ENCODE measurements around the gene ARSI. TPM values are rescaled to one million over a fixed set of nuclear protein-coding genes. Genes with fewer than 3 reads are reported as not detected.

Gene ARSI
- total RNA-seq, 2 donors from 2014 or later, result not detected

DNA sequence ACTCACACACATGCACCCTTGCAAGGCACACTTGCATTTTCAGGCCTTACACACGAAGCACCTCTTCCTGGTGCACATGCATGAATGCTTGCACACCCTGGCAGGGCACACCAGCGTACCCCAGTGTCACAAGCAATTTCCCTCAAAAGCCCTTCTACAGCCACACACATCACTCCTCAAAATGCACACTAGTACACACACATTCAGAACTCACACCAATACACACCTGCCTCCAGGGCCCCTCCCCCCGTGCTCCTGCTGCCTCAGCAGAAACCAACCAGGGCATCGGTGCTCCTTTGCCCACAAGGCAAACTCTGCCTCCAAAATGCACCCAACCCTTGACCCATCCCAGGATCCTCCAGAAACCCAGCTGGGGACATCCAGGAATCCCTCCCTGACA is 14.3 kb downstream of the ARSI start:
- ATAC-seq (no peak), DNase-seq (ENCODE audit: low spot score) (no peak)
- H3K27ac Mint-ChIP-seq, result no peak overlapping the region
- H3K36me3 Mint-ChIP-seq, result no peaks in the 10 kb centered on the region
- H3K4me1 Mint-ChIP-seq (ENCODE audit: low read depth in 2 of 2), result no peaks in the 10 kb centered on the region
- peaks cover 4 to 5% of the 10 kb centered on the region in 2 donors for H3K27me3 Mint-ChIP-seq
- no peaks in the 10 kb centered on the region for H3K9me3 Mint-ChIP-seq
- no peak overlapping the region for H3K4me3 Mint-ChIP-seq

- ATAC-seq, result no peak
- peaks cover 5 to 6% of the 10 kb centered on the region in 2 donors for H3K27me3 Mint-ChIP-seq
Observed at GRCh38 chr5:150286820-150287219, 15.9 kb downstream of the ARSI start.

DNA sequence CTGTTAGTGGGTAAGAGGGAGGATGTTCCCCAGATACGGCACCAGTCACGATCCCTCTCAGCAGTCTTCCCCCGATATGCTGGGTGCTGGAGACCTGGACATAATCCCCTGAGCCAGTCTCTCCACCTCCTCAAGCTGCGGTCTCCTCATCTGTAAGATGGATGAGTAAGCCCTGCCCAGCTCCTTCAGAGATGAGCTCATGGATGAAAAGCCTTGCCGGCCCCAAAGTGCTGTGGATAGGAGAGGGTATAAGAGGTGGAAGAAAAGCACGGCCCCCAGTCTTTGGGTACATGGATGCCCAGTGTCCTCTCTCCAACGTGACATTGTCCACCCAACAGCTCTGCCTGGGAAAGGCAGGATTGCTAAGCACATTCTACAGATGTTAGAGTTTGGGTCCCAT is 17.6 kb downstream of the ARSI start:
- Mint-ChIP-seq H3K9me3 (no peaks in the 10 kb centered on the region), H3K4me1 (ENCODE audit: low read depth in 2 of 2) (no peaks in the 10 kb centered on the region), H3K36me3 (no peaks in the 10 kb centered on the region), H3K27me3 (peaks cover 13 to 14% of the 10 kb centered on the region in 2 donors), H3K4me3 (no peak overlapping the region), H3K27ac (no peak overlapping the region)
- ATAC-seq (no peak), DNase-seq (ENCODE audit: low spot score) (no peak)

More at GRCh38 chr5:150286820-150287219, 15.9 kb downstream of the ARSI start:
- DNase-seq (ENCODE audit: low spot score), result no peak
- H3K4me3 Mint-ChIP-seq, result no peak overlapping the region
- no peaks in the 10 kb centered on the region for H3K9me3 Mint-ChIP-seq
- no peaks in the 10 kb centered on the region for H3K4me1 Mint-ChIP-seq (ENCODE audit: low read depth in 2 of 2)
- H3K36me3 Mint-ChIP-seq, result no peaks in the 10 kb centered on the region
- no peak overlapping the region for H3K27ac Mint-ChIP-seq

- ATAC-seq, result no peak
- H3K4me1 Mint-ChIP-seq (ENCODE audit: low read depth in 2 of 2), result no peaks in the 10 kb centered on the region
- peaks cover 10 to 14% of the 10 kb centered on the region in 2 donors for H3K27me3 Mint-ChIP-seq
- H3K4me3 Mint-ChIP-seq, result no peak overlapping the region
- no peak for DNase-seq (ENCODE audit: low spot score)
- no peaks in the 10 kb centered on the region for H3K36me3 Mint-ChIP-seq
- H3K27ac Mint-ChIP-seq, result no peak overlapping the region
- H3K9me3 Mint-ChIP-seq, result no peaks in the 10 kb centered on the region
Observed at GRCh38 chr5:150284311-150284710, 18.4 kb downstream of the ARSI start.

GRCh38 chr5:150283904-150284303 is 18.8 kb downstream of the ARSI start:
- no peak for DNase-seq (ENCODE audit: low spot score)

GRCh38 chr5:150281987-150282386 is 20.7 kb downstream of the ARSI start:
- Mint-ChIP-seq H3K36me3 (no peaks in the 10 kb centered on the region), H3K4me1 (ENCODE audit: low read depth in 2 of 2) (no peaks in the 10 kb centered on the region), H3K9me3 (no peaks in the 10 kb centered on the region), H3K27ac (no peak overlapping the region), H3K4me3 (no peak overlapping the region), H3K27me3 (peaks cover 12 to 14% of the 10 kb centered on the region in 2 donors)
- DNase-seq (ENCODE audit: low spot score), result no peak
- ATAC-seq, result no peak

More at GRCh38 chr5:150283904-150284303, 18.8 kb downstream of the ARSI start:
- peaks cover 10 to 14% of the 10 kb centered on the region in 2 donors for H3K27me3 Mint-ChIP-seq
- no peak overlapping the region for H3K4me3 Mint-ChIP-seq
- H3K4me1 Mint-ChIP-seq (ENCODE audit: low read depth in 2 of 2), result no peaks in the 10 kb centered on the region
- H3K9me3 Mint-ChIP-seq, result no peaks in the 10 kb centered on the region
- ATAC-seq, result peak in 1 of 2 donors; percentile 29
- H3K27ac Mint-ChIP-seq, result no peak overlapping the region
- H3K36me3 Mint-ChIP-seq, result no peaks in the 10 kb centered on the region

GRCh38 chr5:150279330-150280020 is 23.2 kb downstream of the ARSI start:
- H3K9me3 Mint-ChIP-seq, result no peaks in the 10 kb centered on the region
- H3K27me3 Mint-ChIP-seq, result peaks cover 12 to 14% of the 10 kb centered on the region in 2 donors
- no peaks in the 10 kb centered on the region for H3K36me3 Mint-ChIP-seq
- H3K27ac Mint-ChIP-seq, result no peak overlapping the region
- no peaks in the 10 kb centered on the region for H3K4me1 Mint-ChIP-seq (ENCODE audit: low read depth in 2 of 2)
- H3K4me3 Mint-ChIP-seq, result no peak overlapping the region
- no peak for ATAC-seq
- no peak for DNase-seq (ENCODE audit: low spot score)

DNA sequence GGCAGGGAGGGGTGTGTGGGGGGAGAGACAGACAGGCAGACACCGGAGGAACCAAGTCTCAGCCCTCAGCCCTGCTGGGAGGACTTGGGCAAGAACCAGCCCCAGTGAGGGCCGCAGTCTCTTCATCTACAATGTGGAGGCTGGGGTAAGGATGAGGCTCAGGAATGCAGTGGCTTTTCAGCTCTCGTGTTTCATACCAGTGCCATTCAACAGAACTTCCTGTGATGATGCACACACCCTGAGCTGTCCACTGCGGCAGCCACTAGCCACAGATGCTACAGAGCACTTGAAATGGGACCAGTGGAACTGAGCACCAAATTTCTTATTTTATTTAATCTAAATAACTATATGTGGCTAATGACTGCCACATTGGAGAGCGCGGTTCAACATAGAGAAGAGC is 23.8 kb downstream of the ARSI start:
- H3K4me3 Mint-ChIP-seq, result no peak overlapping the region

DNA sequence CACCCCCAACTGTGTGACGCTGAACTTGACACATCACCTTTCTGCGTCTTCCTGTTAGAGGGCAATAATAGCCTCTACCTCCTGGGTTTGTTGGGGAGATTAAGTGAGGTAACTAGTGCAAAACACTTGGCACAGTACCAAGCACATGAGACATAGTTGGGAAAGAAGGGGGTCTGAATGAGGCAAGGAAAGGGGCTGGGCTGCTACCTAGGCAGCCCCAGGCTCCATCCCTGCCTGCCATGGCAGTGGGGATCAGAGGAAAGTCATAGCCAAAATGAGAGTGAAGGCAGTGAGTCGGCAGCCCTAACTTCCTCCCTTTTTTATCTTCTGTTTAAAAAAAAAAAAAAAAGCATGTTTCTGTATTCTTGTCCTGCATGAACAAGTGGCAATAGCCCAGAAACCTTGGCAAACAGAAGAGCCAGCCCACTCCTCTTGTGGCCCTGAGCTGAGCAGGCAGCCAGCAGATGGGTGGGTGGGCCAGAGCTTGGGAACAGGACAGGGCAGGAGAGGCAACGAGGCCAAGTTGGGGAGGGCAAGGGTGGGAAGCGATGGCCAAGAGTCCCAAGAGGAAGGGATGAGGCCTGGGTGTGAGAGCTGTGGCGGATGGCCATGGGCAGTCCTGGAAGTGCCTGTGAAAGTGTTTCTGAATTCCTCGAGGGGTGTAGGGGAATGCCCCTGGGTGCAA is 24.5 kb downstream of the ARSI start:
- H3K9me3 Mint-ChIP-seq, result no peaks in the 10 kb centered on the region
- DNase-seq (ENCODE audit: low spot score), result no peak
- peaks cover 9% of the 10 kb centered on the region in 2 donors for H3K27me3 Mint-ChIP-seq
- H3K4me1 Mint-ChIP-seq (ENCODE audit: low read depth in 2 of 2), result no peaks in the 10 kb centered on the region
- no peaks in the 10 kb centered on the region for H3K36me3 Mint-ChIP-seq
- no peak for ATAC-seq
- no peak overlapping the region for H3K4me3 Mint-ChIP-seq
- H3K27ac Mint-ChIP-seq, result no peak overlapping the region

More for the DNA sequence above, 23.8 kb downstream of the ARSI start:
- Mint-ChIP-seq H3K27me3 (peaks cover 12% of the 10 kb centered on the region in 2 donors), H3K36me3 (no peaks in the 10 kb centered on the region), H3K27ac (no peak overlapping the region), H3K4me1 (ENCODE audit: low read depth in 2 of 2) (no peaks in the 10 kb centered on the region), H3K9me3 (no peaks in the 10 kb centered on the region)
- DNase-seq (ENCODE audit: low spot score) (no peak), ATAC-seq (peak in 1 of 2 donors; percentile 43)

DNA sequence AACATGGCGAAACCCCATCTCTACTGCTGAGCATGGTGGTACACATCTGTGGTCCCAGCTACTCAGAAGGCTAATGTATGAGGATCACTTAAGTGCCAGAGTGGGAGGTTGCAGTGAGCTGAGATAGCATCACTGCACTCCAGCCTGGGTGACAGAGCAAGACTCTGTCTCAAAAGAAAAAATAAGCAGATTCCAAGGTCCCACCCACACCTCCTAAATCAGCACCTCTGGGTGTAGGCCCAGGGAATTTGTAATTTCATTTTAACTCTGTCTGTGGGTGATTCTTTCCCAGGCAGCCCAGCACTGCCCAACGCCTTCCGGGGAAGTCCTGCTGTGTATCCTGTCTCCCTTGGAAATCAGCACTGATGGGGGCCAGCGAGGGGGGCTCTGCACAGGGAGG is 25.7 kb downstream of the ARSI start:
- H3K27ac Mint-ChIP-seq, result no peak overlapping the region
- H3K4me1 Mint-ChIP-seq (ENCODE audit: low read depth in 2 of 2), result peaks cover 0 to 2% of the 10 kb centered on the region in 2 donors
- no peaks in the 10 kb centered on the region for H3K9me3 Mint-ChIP-seq
- H3K27me3 Mint-ChIP-seq, result peaks cover 13 to 15% of the 10 kb centered on the region in 2 donors
- no peak overlapping the region for H3K4me3 Mint-ChIP-seq
- no peak for DNase-seq (ENCODE audit: low spot score)
- H3K36me3 Mint-ChIP-seq, result no peaks in the 10 kb centered on the region
- no peak for ATAC-seq

- Mint-ChIP-seq H3K4me3 (no peak overlapping the region), H3K27me3 (peaks cover 8 to 10% of the 10 kb centered on the region in 2 donors), H3K9me3 (no peaks in the 10 kb centered on the region), H3K36me3 (no peaks in the 10 kb centered on the region), H3K4me1 (ENCODE audit: low read depth in 2 of 2) (peaks cover 0 to 3% of the 10 kb centered on the region in 2 donors), H3K27ac (no peak overlapping the region)
- ATAC-seq, result no peak
- no peak for DNase-seq (ENCODE audit: low spot score)
Observed at GRCh38 chr5:150274811-150275210, 27.9 kb downstream of the ARSI start.

GRCh38 chr5:150272531-150272930 is 30.2 kb downstream of the ARSI start:
- Mint-ChIP-seq H3K27me3 (peaks cover 9 to 10% of the 10 kb centered on the region in 2 donors), H3K4me3 (no peak overlapping the region), H3K9me3 (no peaks in the 10 kb centered on the region), H3K4me1 (ENCODE audit: low read depth in 2 of 2) (peaks cover 0 to 6% of the 10 kb centered on the region in 2 donors), H3K27ac (no peak overlapping the region), H3K36me3 (no peaks in the 10 kb centered on the region)
- ATAC-seq (peak in 1 of 2 donors; percentile 11), DNase-seq (ENCODE audit: low spot score) (no peak)

GRCh38 chr5:150271923-150272322 is 30.8 kb downstream of the ARSI start:
- ATAC-seq (no peak), DNase-seq (ENCODE audit: low spot score) (no peak)
- Mint-ChIP-seq H3K27me3 (peaks cover 9 to 10% of the 10 kb centered on the region in 2 donors), H3K36me3 (no peaks in the 10 kb centered on the region), H3K4me3 (no peak overlapping the region), H3K9me3 (no peaks in the 10 kb centered on the region), H3K4me1 (ENCODE audit: low read depth in 2 of 2) (peaks cover 0 to 6% of the 10 kb centered on the region in 2 donors), H3K27ac (no peak overlapping the region)

GRCh38 chr5:150271296-150271692 is 31.4 kb downstream of the ARSI start:
- Mint-ChIP-seq H3K9me3 (no peaks in the 10 kb centered on the region), H3K36me3 (no peaks in the 10 kb centered on the region), H3K4me1 (ENCODE audit: low read depth in 2 of 2) (peaks cover 0 to 6% of the 10 kb centered on the region in 2 donors), H3K27ac (no peak overlapping the region), H3K4me3 (no peak overlapping the region), H3K27me3 (peaks cover 9 to 10% of the 10 kb centered on the region in 2 donors)
- ATAC-seq, result peak in 1 of 2 donors; percentile 26
- DNase-seq (ENCODE audit: low spot score), result no peak

All from natural killer cell treated with Interleukin-12 subunit alpha and Interleukin-12 subunit beta and Interleukin-15 and Interleukin-18, amount 100 ng/mL, for 72 hours (primary cell).